ENCODE results near the gene RPS6KA2. TPM values are rescaled to one million over a fixed set of nuclear protein-coding genes. Genes with fewer than 3 reads are reported as not detected.

RPS6KA2 gene
- total RNA-seq, 1 donor from 2014 or later = 12.3 TPM

- DNase-seq (ENCODE audit: low spot score in 2 of 2, unreplicated experiment in 2 of 2) = no peak
- Mint-ChIP-seq H3K27ac (no peak overlapping the region), H3K36me3 (peaks cover 2% of the 10 kb centered on the region), H3K4me3 (no peak overlapping the region), H3K9me3 (no peaks in the 10 kb centered on the region), H3K4me1 (peaks cover 6% of the 10 kb centered on the region), H3K27me3 (ENCODE audit: low read depth) (peaks cover 14% of the 10 kb centered on the region)
- TF ChIP-seq, protein P1, sequence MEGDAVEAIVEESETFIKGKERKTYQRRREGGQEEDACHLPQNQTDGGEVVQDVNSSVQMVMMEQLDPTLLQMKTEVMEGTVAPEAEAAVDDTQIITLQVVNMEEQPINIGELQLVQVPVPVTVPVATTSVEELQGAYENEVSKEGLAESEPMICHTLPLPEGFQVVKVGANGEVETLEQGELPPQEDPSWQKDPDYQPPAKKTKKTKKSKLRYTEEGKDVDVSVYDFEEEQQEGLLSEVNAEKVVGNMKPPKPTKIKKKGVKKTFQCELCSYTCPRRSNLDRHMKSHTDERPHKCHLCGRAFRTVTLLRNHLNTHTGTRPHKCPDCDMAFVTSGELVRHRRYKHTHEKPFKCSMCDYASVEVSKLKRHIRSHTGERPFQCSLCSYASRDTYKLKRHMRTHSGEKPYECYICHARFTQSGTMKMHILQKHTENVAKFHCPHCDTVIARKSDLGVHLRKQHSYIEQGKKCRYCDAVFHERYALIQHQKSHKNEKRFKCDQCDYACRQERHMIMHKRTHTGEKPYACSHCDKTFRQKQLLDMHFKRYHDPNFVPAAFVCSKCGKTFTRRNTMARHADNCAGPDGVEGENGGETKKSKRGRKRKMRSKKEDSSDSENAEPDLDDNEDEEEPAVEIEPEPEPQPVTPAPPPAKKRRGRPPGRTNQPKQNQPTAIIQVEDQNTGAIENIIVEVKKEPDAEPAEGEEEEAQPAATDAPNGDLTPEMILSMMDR (IDR thresholded peaks at IDR 0.05; ENCODE audit: unreplicated experiment) = no peak
Measured at GRCh38 chr6:166655713-166656229, 28.7 kb upstream of the RPS6KA2 start.

DNA sequence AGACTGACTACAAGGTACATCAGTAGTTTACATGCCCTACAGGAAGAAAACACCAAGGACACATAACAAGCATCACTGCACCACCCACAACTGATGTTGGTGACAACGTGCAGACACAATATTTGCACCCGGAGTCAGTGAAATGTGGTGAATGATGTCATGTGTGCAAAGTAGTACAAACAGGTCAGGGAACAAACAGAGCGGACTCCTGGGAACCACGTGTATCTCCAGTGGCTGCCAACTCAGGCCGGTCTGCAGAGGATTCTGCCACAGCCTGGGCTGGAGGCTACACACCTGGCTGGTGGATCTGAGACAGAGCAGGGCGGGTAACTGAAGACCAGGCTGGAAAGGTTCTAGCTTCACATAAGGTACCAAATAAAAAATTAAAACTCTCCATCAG, 28.2 kb upstream of the RPS6KA2 start:
- H3K4me1 Mint-ChIP-seq = peaks cover 6% of the 10 kb centered on the region
- no peaks in the 10 kb centered on the region for H3K9me3 Mint-ChIP-seq
- H3K4me3 Mint-ChIP-seq = no peak overlapping the region
- no peak overlapping the region for H3K27ac Mint-ChIP-seq
- TF ChIP-seq, protein P1 (IDR thresholded peaks at IDR 0.05; ENCODE audit: unreplicated experiment) = no peak
- no peak for DNase-seq (ENCODE audit: low spot score in 2 of 2, unreplicated experiment in 2 of 2)
- H3K36me3 Mint-ChIP-seq = peaks cover 2% of the 10 kb centered on the region
- peaks cover 13% of the 10 kb centered on the region for H3K27me3 Mint-ChIP-seq (ENCODE audit: low read depth)

- TF ChIP-seq, protein P1 (IDR thresholded peaks at IDR 0.05; ENCODE audit: unreplicated experiment) = no peak
- H3K4me3 Mint-ChIP-seq = no peak overlapping the region
- no peak for DNase-seq (ENCODE audit: low spot score in 2 of 2, unreplicated experiment in 2 of 2)
- H3K27ac Mint-ChIP-seq = no peak overlapping the region
- peaks cover 6% of the 10 kb centered on the region for H3K4me1 Mint-ChIP-seq
- H3K36me3 Mint-ChIP-seq = peaks cover 2% of the 10 kb centered on the region
- H3K9me3 Mint-ChIP-seq = no peaks in the 10 kb centered on the region
- peaks cover 11% of the 10 kb centered on the region for H3K27me3 Mint-ChIP-seq (ENCODE audit: low read depth)
Measured at GRCh38 chr6:166654573-166654972, 27.5 kb upstream of the RPS6KA2 start.

DNA sequence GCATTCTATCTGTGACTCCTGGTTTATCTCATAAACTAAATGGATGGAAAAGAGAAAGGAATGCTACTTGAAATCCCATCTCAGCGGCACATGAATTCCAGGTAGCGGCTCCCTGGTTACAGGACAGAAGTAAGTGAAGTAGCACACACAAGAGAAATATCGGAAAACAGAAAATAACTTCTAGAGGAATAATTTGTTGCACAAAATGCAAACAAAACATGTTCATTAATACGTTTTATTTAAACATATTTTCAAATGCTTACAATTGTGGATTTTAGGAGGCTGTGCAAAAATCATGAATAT, 26.5 kb upstream of the RPS6KA2 start:
- H3K4me1 Mint-ChIP-seq = peaks cover 6% of the 10 kb centered on the region

DNA sequence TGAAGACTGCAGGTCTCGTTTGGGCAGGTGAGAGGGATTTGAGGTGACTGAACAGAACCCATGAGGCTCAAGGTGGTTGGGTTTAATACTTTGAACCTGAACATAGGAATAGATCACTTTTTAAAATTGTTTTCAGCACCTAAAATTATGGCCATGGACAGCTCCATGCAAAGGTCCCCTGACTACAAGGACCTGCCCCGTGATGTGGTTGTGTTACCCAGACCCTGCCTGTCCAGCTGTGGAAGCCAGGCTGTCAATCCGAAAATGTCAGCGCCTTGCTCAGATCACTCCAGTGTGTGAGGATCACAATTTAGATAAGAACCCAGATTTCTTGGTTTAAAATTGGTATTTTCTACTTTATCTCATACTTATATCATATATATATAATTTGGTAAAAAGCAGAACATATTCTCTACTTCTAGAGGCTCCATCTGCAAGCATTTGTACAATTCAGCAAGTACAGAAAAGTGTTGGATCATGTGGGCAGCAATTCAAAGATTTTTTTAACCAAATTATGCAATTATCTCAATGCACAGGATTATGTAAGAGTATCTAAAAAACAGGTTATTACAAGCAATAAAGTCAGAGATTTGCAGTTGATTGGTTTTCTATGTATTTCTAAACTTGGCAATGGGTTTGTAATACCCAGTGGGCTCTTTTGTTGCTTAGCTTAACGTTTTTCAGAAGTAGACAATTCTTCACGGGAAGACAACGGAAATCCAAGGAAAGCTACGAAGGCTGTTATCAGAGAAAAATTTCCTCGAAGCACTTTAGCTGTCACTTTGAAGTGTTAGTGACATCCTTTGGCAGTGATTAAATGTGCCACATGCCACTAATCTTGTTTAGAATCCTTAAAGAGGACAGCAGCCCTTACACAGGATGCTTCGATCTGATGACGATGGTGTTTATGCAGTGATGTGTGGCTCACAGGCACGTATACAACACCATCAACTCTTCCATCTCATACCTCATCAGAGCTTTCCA, 24.1 kb upstream of the RPS6KA2 start:
- Mint-ChIP-seq H3K27me3 (ENCODE audit: low read depth) (peaks cover 7% of the 10 kb centered on the region), H3K4me3 (no peak overlapping the region), H3K36me3 (no peaks in the 10 kb centered on the region), H3K27ac (no peak overlapping the region), H3K4me1 (no peaks in the 10 kb centered on the region), H3K9me3 (no peaks in the 10 kb centered on the region)
- DNase-seq (ENCODE audit: low spot score in 2 of 2, unreplicated experiment in 2 of 2) = no peak
- TF ChIP-seq, protein P1 (IDR thresholded peaks at IDR 0.05; ENCODE audit: unreplicated experiment) = no peak

More for the DNA sequence above, 26.5 kb upstream of the RPS6KA2 start:
- H3K27ac Mint-ChIP-seq = no peak overlapping the region
- no peaks in the 10 kb centered on the region for H3K9me3 Mint-ChIP-seq
- peaks cover 7% of the 10 kb centered on the region for H3K27me3 Mint-ChIP-seq (ENCODE audit: low read depth)
- no peak for DNase-seq (ENCODE audit: low spot score in 2 of 2, unreplicated experiment in 2 of 2)
- TF ChIP-seq, protein P1 (IDR thresholded peaks at IDR 0.05; ENCODE audit: unreplicated experiment) = no peak
- peaks cover 2% of the 10 kb centered on the region for H3K36me3 Mint-ChIP-seq
- no peak overlapping the region for H3K4me3 Mint-ChIP-seq

Data from mesothelial cell of epicardium (in vitro differentiated cells).